A549 (cell line): Measurements from ENCODE around the gene CLDN14. TPM values are rescaled to one million over a fixed set of nuclear protein-coding genes. Genes with fewer than 3 reads are reported as not detected.

ENCODE experiments used
- ATAC-seq, 2 experiments: fragments of 200-7000 bp in 1 of 2; fragments of >200 bp in 1 of 2; cut with Nextera tagmentation in 1 of 2; cut with Tn5 transposase in 1 of 2; 3 replicates each; pipeline versions ENCODE4 v1.8.0 to v1.9.1; 2018 to 2020; ENCODE audit warnings: mild to moderate bottlenecking in 1 of 2, moderate library complexity in 1 of 2
- CTCF ChIA-PET: fragments of 300-600 bp; sonication (Branson Sonifier 250); formaldehyde crosslinking; extraction: SDS; loops from one replicate; lab custom pipeline; 2021; ENCODE audit warnings: antibody characterized with exemption, inconsistent platforms; lab: Yijun Ruan, JAX
- POLR2A ChIA-PET: fragments of 350-600 bp; formaldehyde crosslinking; extraction: SDS; loops from one replicate; lab custom pipeline; 2021; ENCODE audit warnings: antibody characterized with exemption, inconsistent platforms; lab: Yijun Ruan, JAX
- DNase-seq, 2 experiments: peaks; one replicate each; pipeline versions ENCODE4 v3.0.0 to v3.0.0-alpha.2; 2011 to 2016; ENCODE audit warnings: low read depth in 1 of 2, low spot score in 1 of 2
- FAIRE-seq: peaks from 2 replicates; lab custom pipeline; 2011; peaks lifted over from hg19 to GRCh38; lab: Jason Lieb, UNC
- H3K27ac ChIP-seq, 2 experiments: fragments of >200 bp; sonication (Bioruptor Twin); formaldehyde crosslinking; 3 replicates each; pipeline ENCODE4 v1.5.1; 2016 to 2017
- H3K4me1 ChIP-seq: fragments of >200 bp; sonication (Bioruptor Twin); formaldehyde crosslinking; 3 replicates; pipeline ENCODE4 v1.6.1; 2016
- H3K4me2 ChIP-seq: fragments of >200 bp; sonication (Bioruptor Twin); formaldehyde crosslinking; 3 replicates; pipeline ENCODE4 v1.6.1; 2016
- H3K4me3 ChIP-seq: fragments of >200 bp; sonication (Bioruptor Twin); formaldehyde crosslinking; 3 replicates; pipeline ENCODE4 v1.5.1; 2016
- H3K9me3 ChIP-seq: fragments of >200 bp; sonication (Bioruptor Twin); formaldehyde crosslinking; 3 replicates; pipeline ENCODE4 v1.6.1; 2016
- CHD2 ChIP-seq: fragments of 150-350 bp; IDR thresholded peaks from 2 replicates; pipeline ENCODE4 v1.6.1; 2014; ENCODE audit warnings: low read length; ENCODE audit not compliant: partially characterized antibody
- CTCF ChIP-seq: fragments of >200 bp; sonication (Bioruptor Twin); formaldehyde crosslinking; IDR thresholded peaks from 3 replicates; pipeline ENCODE4 v1.5.1; 2016
- EHF ChIP-seq: fragments of 250-450 bp; sonication (Bioruptor Pico); IDR thresholded peaks from 2 replicates; pipeline ENCODE4 v1.5.0; 2020; ENCODE audit warnings: mild to moderate bottlenecking
- FOSB ChIP-seq: fragments of 250-450 bp; sonication (Bioruptor Pico); IDR thresholded peaks from 2 replicates; pipeline ENCODE4 v1.5.0; 2020; ENCODE audit warnings: mild to moderate bottlenecking, moderate library complexity
- FOXS1 ChIP-seq: fragments of 250-450 bp; sonication (Bioruptor Pico); IDR thresholded peaks from 2 replicates; pipeline ENCODE4 v1.5.0; 2020; ENCODE audit warnings: mild to moderate bottlenecking, moderate library complexity
- HOXA7 ChIP-seq: fragments of 250-450 bp; sonication (Bioruptor Pico); IDR thresholded peaks from 2 replicates; pipeline ENCODE4 v1.5.0; 2020; ENCODE audit warnings: mild to moderate bottlenecking, moderate library complexity
- KDM1A ChIP-seq: fragments of 200-600 bp; sonication (generic); IDR thresholded peaks from 2 replicates; pipeline ENCODE4 v1.6.1; 2016; ENCODE audit warnings: low read depth, mild to moderate bottlenecking
- MYC ChIP-seq: IDR thresholded peaks from 2 replicates; pipeline ENCODE4 v1.6.1; 2012; ENCODE audit warnings: mild to moderate bottlenecking, inconsistent platforms, low read length, improper control_type of control experiment, borderline replicate concordance
- NFE2L2 ChIP-seq: fragments of 150-350 bp; conservative IDR thresholded peaks from 2 replicates; pipeline ENCODE4 v1.6.1; 2014; ENCODE audit warnings: low read length
- POLR2A ChIP-seq: IDR thresholded peaks from 2 replicates; pipeline ENCODE4 v1.6.1; 2012; ENCODE audit warnings: mild to moderate bottlenecking, low read length
- RAD21 ChIP-seq, 2 experiments: fragments of >200 bp in 1 of 2; sonication (Bioruptor Twin) in 1 of 2; formaldehyde crosslinking in 1 of 2; IDR thresholded peaks in 1 of 2; conservative IDR thresholded peaks in 1 of 2; 2 replicates in 1 of 2; 3 replicates in 1 of 2; pipeline ENCODE4 v1.6.1; 2012 to 2018; ENCODE audit warnings: inconsistent platforms in 1 of 2
- RARB ChIP-seq: fragments of 250-450 bp; sonication (Bioruptor Pico); IDR thresholded peaks from 2 replicates; pipeline ENCODE4 v1.8.0; 2021; ENCODE audit warnings: mild to moderate bottlenecking, moderate library complexity
- RNF2 ChIP-seq: fragments of 200-600 bp; sonication (generic); IDR thresholded peaks from 2 replicates; pipeline ENCODE4 v1.6.1; 2016; ENCODE audit warnings: low read depth, mild to moderate bottlenecking, antibody characterized with exemption, moderate library complexity, borderline replicate concordance
- USF2 ChIP-seq: fragments of 450-650 bp; IDR thresholded peaks from 2 replicates; pipeline ENCODE4 v1.6.1; 2014; ENCODE audit warnings: antibody characterized with exemption
- ZNF302 ChIP-seq: fragments of 250-450 bp; sonication (Bioruptor Pico); IDR thresholded peaks from 2 replicates; pipeline ENCODE4 v1.9.0; 2021; ENCODE audit warnings: inconsistent platforms, mild to moderate bottlenecking, moderate library complexity
- WGBS: methylation state at CpG from one replicate; pipeline ENCODE4 v1.1.6; 2017; ENCODE audit errors: missing lambda C conversion rate; 5-methylcytosine and 5-hydroxymethylcytosine counted together
- polyA plus RNA-seq, 4 experiments: library from polyadenylated mRNA; depleted of rRNA in 3 of 4; stranded (reverse); fragments of >200 nt; fragmentation: RNase III in 1 of 4; extraction: RNeasy Plus Mini Kit Qiagen cat#74134 plus additional on column Dnase treatment in 1 of 4; gene quantifications; 2 replicates in 3 of 4; 3 replicates in 1 of 4; pipeline ENCODE4 v1.2.3, GENCODE V29; 2011 to 2017
- TF ChIP-seq, protein P1 (sequence below): IDR thresholded peaks from 2 replicates; pipeline ENCODE4 v1.6.1; 2012
- TF ChIP-seq, protein P2 (sequence below): fragments of >200 bp; sonication (Bioruptor Twin); formaldehyde crosslinking; IDR thresholded peaks from 2 replicates; pipeline ENCODE4 v1.6.1; 2016
- TF ChIP-seq, protein P3 (sequence below): fragments of 150-350 bp; IDR thresholded peaks from 2 replicates; pipeline ENCODE4 v1.6.1; 2014; ENCODE audit warnings: low read depth, mild to moderate bottlenecking, low read length
- TF ChIP-seq, protein P4 (sequence below): fragments of >200 bp; sonication (Bioruptor Twin); formaldehyde crosslinking; IDR thresholded peaks from 3 replicates; pipeline ENCODE4 v1.6.1; 2016

CLDN14 gene
- polyA plus RNA-seq, 2 of the 4 experiments (the other 2 are of a cell fraction) = not detected

DNA sequence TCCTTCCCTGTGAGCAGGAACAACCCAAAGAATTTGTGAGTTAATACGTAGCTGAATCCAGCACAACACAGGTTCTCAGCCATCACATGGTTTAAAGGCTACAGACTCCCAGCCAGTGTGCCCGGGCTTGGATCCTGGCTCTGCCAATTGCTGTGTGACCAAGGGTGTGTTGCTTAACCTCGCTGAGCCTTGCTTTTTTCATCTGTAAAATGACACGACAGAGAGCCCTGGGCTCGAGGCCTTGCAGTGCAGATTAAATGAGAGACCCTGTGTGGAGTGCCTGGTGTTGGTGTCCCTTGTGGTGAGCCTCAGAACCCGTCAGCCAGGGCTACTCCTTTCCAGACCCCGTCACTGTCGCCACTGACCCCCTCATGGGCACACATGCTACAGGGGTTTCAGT lies 55.3 kb downstream of the CLDN14 start:
- ChIA-PET POLR2A (interaction anchor here (0.6 kb wide), 1 partner anchor 12 kb away, joined by 3 read pairs; no protein-coding TSS in a partner anchor), CTCF (interaction anchor here (0.9 to 1.3 kb wide), 2 partner anchors 16 to 80 kb away, joined by 3 read pairs; no protein-coding TSS in a partner anchor)
- FAIRE-seq = no peak
- Histone ChIP-seq H3K4me1 (peaks cover 23% of the 10 kb centered on the region), H3K4me2 (no peak overlapping the region), H3K9me3 (no peaks in the 10 kb centered on the region), H3K4me3 (no peak overlapping the region), H3K27ac (peak overlapping the region in 1 of 2 experiments; percentile 52; a peak in 1 of 6 replicates)
- no peak for ATAC-seq
- no peak for DNase-seq
- 91% methylated on average over 4 of the region's 8 CpGs for WGBS
- TF ChIP-seq, protein P1, sequence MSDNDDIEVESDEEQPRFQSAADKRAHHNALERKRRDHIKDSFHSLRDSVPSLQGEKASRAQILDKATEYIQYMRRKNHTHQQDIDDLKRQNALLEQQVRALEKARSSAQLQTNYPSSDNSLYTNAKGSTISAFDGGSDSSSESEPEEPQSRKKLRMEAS = no peak
- TF ChIP-seq RARB = no peak
- TF ChIP-seq ZNF302 (CRISPR knock-in tag) = no peak
- no peak for TF ChIP-seq CHD2
- no peak for TF ChIP-seq KDM1A
- TF ChIP-seq, protein P2, sequence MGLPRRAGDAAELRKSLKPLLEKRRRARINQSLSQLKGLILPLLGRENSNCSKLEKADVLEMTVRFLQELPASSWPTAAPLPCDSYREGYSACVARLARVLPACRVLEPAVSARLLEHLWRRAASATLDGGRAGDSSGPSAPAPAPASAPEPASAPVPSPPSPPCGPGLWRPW = no peak
- TF ChIP-seq RAD21 (conservative IDR thresholded peaks at IDR 0.05 in 1 of 2, IDR thresholded peaks at IDR 0.05 in 1 of 2) = no peak
- TF ChIP-seq HOXA7 (CRISPR knock-in tag) = no peak
- no peak for TF ChIP-seq CTCF
- TF ChIP-seq, protein P3, sequence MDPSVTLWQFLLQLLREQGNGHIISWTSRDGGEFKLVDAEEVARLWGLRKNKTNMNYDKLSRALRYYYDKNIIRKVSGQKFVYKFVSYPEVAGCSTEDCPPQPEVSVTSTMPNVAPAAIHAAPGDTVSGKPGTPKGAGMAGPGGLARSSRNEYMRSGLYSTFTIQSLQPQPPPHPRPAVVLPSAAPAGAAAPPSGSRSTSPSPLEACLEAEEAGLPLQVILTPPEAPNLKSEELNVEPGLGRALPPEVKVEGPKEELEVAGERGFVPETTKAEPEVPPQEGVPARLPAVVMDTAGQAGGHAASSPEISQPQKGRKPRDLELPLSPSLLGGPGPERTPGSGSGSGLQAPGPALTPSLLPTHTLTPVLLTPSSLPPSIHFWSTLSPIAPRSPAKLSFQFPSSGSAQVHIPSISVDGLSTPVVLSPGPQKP = no peak

GRCh38 chr21:36423771-36424433 lies 56.0 kb downstream of the CLDN14 start:
- ChIA-PET POLR2A (no interaction called here), CTCF (interaction anchor here (0.8 to 2.6 kb wide), 7 partner anchors 8 to 504 kb away, joined by 3 to 18 read pairs (median 12); no protein-coding TSS in a partner anchor)
- Histone ChIP-seq H3K4me1 (peaks cover 16% of the 10 kb centered on the region), H3K27ac (peak overlapping the region in 1 of 2 experiments; percentile 52; a peak in 2 of 6 replicates), H3K4me2 (no peak overlapping the region), H3K4me3 (no peak overlapping the region), H3K9me3 (no peaks in the 10 kb centered on the region)
- DNase-seq (no peak), FAIRE-seq (no peak), ATAC-seq (no peak)
- TF ChIP-seq FOXS1 (CRISPR knock-in tag) = no peak
- no peak for TF ChIP-seq MYC
- no peak for TF ChIP-seq EHF (CRISPR knock-in tag)
- TF ChIP-seq FOSB (CRISPR knock-in tag) = no peak
- TF ChIP-seq USF2 = no peak
- TF ChIP-seq RNF2 = no peak
- TF ChIP-seq, protein P4, sequence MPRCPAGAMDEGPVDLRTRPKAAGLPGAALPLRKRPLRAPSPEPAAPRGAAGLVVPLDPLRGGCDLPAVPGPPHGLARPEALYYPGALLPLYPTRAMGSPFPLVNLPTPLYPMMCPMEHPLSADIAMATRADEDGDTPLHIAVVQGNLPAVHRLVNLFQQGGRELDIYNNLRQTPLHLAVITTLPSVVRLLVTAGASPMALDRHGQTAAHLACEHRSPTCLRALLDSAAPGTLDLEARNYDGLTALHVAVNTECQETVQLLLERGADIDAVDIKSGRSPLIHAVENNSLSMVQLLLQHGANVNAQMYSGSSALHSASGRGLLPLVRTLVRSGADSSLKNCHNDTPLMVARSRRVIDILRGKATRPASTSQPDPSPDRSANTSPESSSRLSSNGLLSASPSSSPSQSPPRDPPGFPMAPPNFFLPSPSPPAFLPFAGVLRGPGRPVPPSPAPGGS = no peak
- TF ChIP-seq POLR2A = no peak
- TF ChIP-seq RARB = no peak
- TF ChIP-seq KDM1A = no peak
- TF ChIP-seq NFE2L2 = no peak
- no peak for TF ChIP-seq CHD2
- WGBS = 96% methylated on average over 11 of the region's 12 CpGs
